ENCODE data around the gene SPACA7. TPM values are rescaled to one million over a fixed set of nuclear protein-coding genes. Genes with fewer than 3 reads are reported as not detected.

The SPACA7 gene
- polyA plus RNA-seq, 1 donor from 2014 or later: not detected

DNA sequence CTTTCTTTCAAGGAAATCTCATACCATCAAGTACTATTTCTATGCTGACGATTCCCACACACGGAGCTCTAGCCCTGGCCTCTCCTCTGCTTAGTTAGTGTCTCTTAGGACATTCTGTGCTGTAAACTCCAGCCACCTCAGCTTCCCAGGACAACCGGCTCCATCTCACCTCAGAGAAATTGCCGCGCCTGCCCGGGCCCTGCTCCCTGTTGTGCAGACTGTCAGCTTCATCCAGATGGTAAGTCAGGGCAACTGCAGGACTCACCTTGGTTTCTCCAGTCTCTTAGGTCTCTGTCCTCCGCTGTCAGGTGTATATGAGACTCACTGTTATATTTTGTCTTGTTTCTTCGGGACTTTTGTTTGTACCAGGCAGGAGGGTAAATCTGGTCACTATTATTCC lies 98.7 kb downstream of the SPACA7 start:
- Histone ChIP-seq H3K27ac (ENCODE audit: low read length) (no peak overlapping the region), H3K36me3 (ENCODE audit: insufficient read depth, low read length) (no peaks in the 10 kb centered on the region), H3F3A (ENCODE audit: insufficient read depth, low read length, poor library complexity, severe bottlenecking) (no peaks in the 10 kb centered on the region), H3K27me3 (ENCODE audit: insufficient read depth, low read depth, low read length) (no peaks in the 10 kb centered on the region), H3K9me2 (ENCODE audit: insufficient read depth, low read length) (no peaks in the 10 kb centered on the region), H3K79me2 (replicated peaks; ENCODE audit: insufficient read depth, low read length) (no peaks in the 10 kb centered on the region), H4K20me1 (ENCODE audit: insufficient read depth) (no peaks in the 10 kb centered on the region), H3K4me3 (ENCODE audit: low read length) (no peak overlapping the region), H3K9me3 (ENCODE audit: low read length) (peaks cover 5% of the 10 kb centered on the region), H3K9ac (ENCODE audit: low read length) (no peak overlapping the region), H2AFZ (ENCODE audit: low read depth, low read length) (no peak overlapping the region), H3K4me2 (ENCODE audit: low read length) (no peak overlapping the region)
- TF ChIP-seq TAF1 (IDR thresholded peaks at IDR 0.05; ENCODE audit: low read depth): no peak
- no peak for TF ChIP-seq REST (IDR thresholded peaks at IDR 0.05; ENCODE audit: borderline replicate concordance)
- no peak for TF ChIP-seq EZH2 (IDR thresholded peaks at IDR 0.05; ENCODE audit: borderline replicate concordance, insufficient read depth, low read length, poor library complexity, severe bottlenecking)
- no peak for TF ChIP-seq CTCF (IDR thresholded peaks at IDR 0.05; ENCODE audit: poor library complexity, severe bottlenecking)
- no peak for TF ChIP-seq SMC3 (conservative IDR thresholded peaks at IDR 0.05; ENCODE audit: poor library complexity)
- no peak for TF ChIP-seq POLR2AphosphoS5 (IDR thresholded peaks at IDR 0.05)
- no peak for TF ChIP-seq RAD21 (conservative IDR thresholded peaks at IDR 0.05)

GRCh38 chr13:112475889-112476288 lies 99.7 kb downstream of the SPACA7 start:
- Histone ChIP-seq H3K9me3 (ENCODE audit: low read length) (peaks cover 5% of the 10 kb centered on the region), H3K9ac (ENCODE audit: low read length) (no peak overlapping the region), H3K9me2 (ENCODE audit: insufficient read depth, low read length) (no peaks in the 10 kb centered on the region), H3K36me3 (ENCODE audit: insufficient read depth, low read length) (no peaks in the 10 kb centered on the region), H3F3A (ENCODE audit: insufficient read depth, low read length, poor library complexity, severe bottlenecking) (no peaks in the 10 kb centered on the region), H2AFZ (ENCODE audit: low read depth, low read length) (no peak overlapping the region), H3K4me2 (ENCODE audit: low read length) (no peak overlapping the region), H3K79me2 (replicated peaks; ENCODE audit: insufficient read depth, low read length) (no peaks in the 10 kb centered on the region), H3K4me3 (ENCODE audit: low read length) (no peak overlapping the region), H4K20me1 (ENCODE audit: insufficient read depth) (no peaks in the 10 kb centered on the region), H3K27me3 (ENCODE audit: insufficient read depth, low read depth, low read length) (no peaks in the 10 kb centered on the region), H3K27ac (ENCODE audit: low read length) (no peak overlapping the region)
- TF ChIP-seq MXI1 (conservative IDR thresholded peaks at IDR 0.05; ENCODE audit: poor library complexity, severe bottlenecking) (no peak), SMC3 (conservative IDR thresholded peaks at IDR 0.05; ENCODE audit: poor library complexity) (no peak), TAF1 (IDR thresholded peaks at IDR 0.05; ENCODE audit: low read depth) (no peak), CTCF (IDR thresholded peaks at IDR 0.05; ENCODE audit: poor library complexity, severe bottlenecking) (no peak), EZH2 (IDR thresholded peaks at IDR 0.05; ENCODE audit: borderline replicate concordance, insufficient read depth, low read length, poor library complexity, severe bottlenecking) (no peak), EP300 (conservative IDR thresholded peaks at IDR 0.05; ENCODE audit: poor library complexity, severe bottlenecking) (no peak), POLR2AphosphoS5 (IDR thresholded peaks at IDR 0.05) (no peak), RAD21 (conservative IDR thresholded peaks at IDR 0.05) (no peak), REST (IDR thresholded peaks at IDR 0.05; ENCODE audit: borderline replicate concordance) (no peak)
